Peyer's patch (tissue), 4 donors: Measurements from ENCODE around the gene MORF4L2.

Source experiments
- CTCF ChIP-seq, 6 experiments: fragments of 450-650 bp in 4 of 6; fragments of 200-600 bp in 2 of 6; sonication (generic) in 1 of 6; IDR thresholded peaks; one replicate each; pipeline ENCODE4 v1.5.1; 2017 to 2019; ENCODE audit warnings: antibody characterized with exemption in 6 of 6, mild to moderate bottlenecking in 3 of 6, moderate library complexity in 1 of 6
- POLR2A ChIP-seq, 2 donors: fragments of 450-650 bp; IDR thresholded peaks; one replicate each; pipeline ENCODE4 v1.5.1; 2017; ENCODE audit warnings: antibody characterized with exemption in 2 of 2, mild to moderate bottlenecking in 2 of 2, moderate library complexity in 2 of 2

- no peak for TF ChIP-seq POLR2A (IDR thresholded peaks at IDR 0.05)
- TF ChIP-seq CTCF (IDR thresholded peaks at IDR 0.05): no peak
Observed at GRCh38 chrX:103640401-103641155, 45.9 kb downstream of the MORF4L2 start.
